ENCODE results near the gene RUSC1.
"Not testable (repeated sequence)": the region's sequence is repeated elsewhere in the genome, so short reads cannot be mapped to it uniquely, and the experiment has no call there.

The RUSC1 gene

DNA sequence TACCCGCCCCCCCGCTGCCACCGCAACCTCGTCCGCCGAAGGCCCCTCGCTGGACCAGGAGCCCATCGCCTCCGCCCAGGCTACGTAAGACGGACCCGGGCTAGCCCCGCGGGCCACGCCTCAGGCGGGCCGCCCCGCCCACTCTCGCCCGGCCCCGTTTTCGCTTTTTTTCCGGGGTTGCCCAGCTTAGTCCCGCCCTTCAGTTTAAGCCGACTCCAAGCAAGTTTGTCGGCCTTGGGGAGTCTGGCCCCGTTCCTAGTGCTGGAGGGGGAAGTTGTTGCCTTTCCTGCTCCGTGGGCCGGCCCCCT is 3.0 kb downstream of the RUSC1 start:
- peak; percentile 95 for DNase-seq

DNA sequence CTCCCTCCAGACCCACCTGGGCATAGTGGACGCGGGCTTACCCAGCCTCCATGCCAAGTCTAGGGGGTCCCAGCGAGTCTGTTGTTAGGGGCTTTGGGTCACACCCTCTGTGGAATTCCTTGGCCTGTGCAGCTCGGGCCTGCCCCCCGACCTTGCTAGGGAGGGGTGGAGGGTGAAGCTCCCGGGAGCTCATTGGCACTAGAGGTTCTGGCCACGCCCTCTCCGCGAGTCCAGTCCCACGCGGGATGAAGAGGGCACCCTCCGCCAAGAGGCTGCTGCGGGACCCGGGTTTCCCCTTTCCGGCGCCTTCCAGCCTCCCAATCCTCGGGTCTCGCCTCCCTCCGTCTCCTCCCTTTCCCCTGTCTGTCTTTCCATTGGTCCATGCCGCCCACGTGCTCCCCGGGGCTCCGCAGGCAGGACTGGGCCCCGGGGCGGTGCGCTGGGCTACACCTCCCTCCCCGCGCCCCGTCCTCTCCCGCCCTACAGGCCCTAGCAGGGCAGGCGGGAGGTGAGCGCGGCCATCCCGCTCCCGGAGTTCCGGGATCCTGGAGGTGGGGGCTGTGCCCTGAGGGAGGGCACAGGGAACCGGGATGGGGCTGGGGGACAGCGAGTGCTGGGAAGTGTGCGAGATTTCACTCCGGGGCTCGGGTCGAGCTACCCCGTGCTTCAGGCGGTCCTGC is 3.5 kb downstream of the RUSC1 start:
- DNase-seq: peak; percentile 97

DNA sequence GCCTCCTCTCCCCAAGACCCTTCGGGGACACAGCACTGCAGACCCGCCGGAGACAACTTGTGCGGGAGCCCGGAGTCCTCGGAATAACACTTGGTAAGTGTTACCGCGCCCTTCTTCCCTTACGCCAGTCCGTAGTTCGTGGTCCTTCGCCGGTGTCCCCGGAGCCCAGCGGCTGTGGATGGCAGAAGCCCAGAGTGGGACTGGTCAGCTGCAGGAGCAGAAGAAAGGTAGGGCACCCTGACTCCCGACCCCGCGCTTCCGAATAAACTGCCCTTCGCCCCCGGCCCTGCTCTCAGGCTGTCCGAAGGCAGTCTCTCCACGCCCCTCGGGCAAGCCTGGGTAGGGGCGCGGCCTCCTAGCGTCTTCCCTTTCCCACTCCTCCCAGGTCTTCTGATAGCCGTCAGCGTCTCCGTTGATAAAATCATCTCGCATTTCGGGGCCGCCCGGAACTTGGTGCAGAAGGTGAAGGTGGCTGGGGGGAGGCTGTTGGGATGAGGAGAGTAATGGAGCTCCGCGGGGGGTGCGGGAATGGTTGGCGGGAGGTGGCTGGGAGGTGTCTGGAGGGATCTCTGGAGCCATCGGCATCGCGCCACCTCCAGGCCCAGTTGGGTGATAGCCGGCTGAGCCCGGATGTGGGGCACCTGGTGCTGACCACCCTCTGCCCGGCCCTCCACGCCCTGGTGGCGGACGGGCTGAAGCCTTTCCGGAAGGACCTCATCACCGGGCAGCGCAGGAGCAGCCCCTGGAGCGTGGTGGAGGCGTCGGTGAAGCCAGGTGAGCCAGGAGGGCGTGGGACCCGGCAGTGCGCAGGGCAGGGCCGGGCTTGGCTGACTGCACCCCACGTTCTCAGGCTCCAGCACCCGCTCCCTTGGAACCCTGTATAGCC is 4.3 kb downstream of the RUSC1 start:
- DNase-seq: no peak

DNA sequence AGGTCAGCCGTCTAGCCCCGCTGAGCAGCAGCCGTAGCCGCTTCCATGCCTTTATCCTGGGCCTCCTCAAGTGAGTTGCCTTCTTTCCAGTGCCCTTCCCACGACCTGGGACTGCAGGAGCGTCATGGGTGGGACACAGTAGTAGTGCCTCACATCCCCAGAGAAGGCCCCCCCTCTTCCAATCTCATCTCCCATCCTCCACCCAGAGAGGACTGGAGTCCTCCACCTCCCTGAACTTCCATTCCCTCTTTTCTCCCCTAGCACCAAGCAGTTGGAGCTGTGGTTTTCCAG is 4.9 kb downstream of the RUSC1 start:
- no peak for DNase-seq

DNA sequence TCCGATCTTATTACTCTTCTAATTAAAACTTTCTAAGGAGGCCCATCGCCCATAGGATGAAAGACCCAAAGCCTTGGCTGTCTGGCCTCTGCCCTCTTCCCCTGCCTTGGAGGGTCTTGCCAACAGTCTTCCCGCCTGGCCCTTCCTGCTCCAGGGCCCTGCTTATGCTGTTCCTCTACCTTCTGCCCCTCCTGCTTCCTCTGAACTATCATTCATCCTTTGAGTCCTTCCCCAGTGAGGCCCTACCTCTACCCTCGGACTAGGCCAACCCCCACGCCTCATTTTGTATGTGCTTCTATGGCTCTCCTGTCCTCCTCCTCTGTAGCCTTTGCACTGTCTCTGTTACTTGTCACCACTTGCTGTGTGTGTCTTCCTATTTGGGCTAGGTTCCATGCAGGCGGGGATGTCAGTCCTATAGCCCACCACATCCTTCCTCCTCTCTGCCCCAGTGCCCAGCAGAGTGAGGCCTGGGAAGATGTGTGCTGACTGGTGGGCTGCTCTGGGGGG is 5.4 kb downstream of the RUSC1 start:
- DNase-seq: no peak

DNA sequence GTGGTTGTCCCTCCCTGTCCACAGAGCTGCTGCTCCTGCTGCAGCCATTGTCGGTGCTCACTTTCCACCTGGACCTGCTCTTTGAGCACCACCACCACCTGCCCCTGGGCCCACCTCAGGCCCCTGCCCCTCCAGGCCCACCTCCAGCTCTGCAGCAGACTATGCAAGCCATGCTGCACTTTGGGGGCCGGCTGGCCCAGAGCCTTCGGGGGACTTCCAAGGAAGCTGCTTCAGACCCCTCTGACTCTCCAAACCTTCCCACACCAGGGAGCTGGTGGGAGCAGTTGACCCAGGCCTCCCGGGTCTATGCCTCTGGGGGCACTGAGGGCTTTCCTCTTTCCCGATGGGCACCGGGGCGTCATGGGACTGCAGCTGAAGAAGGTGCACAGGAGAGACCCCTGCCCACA is 5.9 kb downstream of the RUSC1 start:
- no peak for DNase-seq

DNA sequence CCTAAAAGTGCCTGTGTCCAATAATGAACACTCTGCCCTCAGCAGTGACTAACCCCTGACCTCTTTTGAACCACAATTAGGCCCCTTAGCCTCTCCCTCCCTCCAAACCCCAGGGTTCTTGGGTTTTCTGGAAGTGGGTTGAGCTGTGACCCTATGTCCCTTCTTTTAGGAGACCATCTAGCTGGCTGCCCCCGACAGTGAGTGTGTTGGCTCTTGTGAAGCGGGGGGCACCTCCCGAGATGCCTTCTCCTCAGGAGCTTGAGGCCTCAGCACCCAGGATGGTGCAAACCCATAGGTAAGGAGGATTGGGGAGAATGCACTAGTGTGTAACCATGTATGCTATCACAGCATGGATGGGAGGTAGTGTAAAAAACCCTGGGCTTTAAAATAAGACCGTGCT is 7.3 kb downstream of the RUSC1 start:
- no peak for DNase-seq

DNA sequence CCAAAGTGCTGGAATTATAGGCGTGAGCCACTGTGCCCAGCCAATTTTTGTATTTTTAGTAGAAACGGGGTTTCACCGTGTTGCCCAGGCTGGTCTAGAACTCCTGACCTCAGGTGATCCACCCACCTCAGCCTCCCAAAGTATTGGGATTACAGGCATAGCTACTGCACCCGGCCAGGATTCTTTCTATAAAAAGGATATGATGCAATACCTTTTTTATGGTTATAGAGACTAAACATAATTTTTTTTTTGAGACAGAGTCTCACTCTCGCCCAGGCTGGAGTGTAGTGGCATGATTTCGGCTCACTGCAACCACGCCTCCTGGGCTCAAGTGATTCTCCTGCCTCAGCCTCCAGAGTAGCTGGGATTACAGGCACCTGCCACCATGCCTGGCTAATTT is 8.2 kb downstream of the RUSC1 start:
- DNase-seq: not testable (repeated sequence)

DNA sequence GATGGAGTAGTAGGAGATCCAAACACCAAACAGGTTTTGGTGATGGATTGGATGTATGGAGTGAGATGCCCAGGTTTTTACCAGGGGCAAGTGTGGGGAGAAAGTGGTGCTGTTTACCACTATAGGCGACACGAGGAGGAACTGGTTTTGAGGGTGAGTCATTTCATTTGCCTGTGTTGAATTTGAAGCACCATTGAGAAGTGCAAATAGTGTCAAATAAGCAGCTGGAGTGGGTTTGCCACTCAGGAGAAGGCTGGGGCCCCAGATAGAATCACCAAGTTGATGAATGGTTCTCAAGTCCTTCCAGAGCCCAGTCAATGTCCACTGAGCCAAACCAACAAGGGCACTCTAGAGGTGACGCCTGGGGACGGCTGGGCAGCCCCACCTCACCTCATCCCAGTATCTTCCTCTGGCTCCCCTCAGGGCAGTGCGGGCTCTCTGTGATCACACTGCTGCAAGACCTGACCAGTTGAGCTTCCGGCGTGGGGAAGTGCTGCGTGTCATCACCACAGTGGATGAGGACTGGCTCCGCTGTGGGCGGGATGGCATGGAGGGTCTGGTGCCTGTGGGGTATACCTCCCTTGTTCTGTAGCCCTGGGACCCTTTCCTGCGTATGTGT is 9.4 kb downstream of the RUSC1 start:
- DNase-seq: no peak

DNA sequence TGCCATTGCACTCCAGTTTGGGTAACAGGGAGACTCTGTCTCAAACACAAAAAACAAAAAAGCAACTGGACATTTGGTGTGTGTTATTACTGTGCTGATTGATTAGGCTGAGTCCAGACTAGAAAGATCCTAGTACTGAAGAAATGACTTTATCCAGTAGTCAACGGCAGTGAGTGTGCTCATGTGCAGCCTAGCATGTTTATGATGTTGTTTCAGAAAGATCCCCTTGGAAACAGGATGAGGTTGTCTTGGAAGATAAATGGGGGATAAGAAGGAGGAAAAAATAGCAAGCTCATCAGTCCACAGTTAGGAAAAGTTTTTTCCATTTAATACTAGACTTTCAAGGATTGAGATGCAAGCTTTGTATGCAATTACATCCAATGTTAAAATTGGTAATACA is 14.3 kb downstream of the RUSC1 start:
- DNase-seq: no peak

DNA sequence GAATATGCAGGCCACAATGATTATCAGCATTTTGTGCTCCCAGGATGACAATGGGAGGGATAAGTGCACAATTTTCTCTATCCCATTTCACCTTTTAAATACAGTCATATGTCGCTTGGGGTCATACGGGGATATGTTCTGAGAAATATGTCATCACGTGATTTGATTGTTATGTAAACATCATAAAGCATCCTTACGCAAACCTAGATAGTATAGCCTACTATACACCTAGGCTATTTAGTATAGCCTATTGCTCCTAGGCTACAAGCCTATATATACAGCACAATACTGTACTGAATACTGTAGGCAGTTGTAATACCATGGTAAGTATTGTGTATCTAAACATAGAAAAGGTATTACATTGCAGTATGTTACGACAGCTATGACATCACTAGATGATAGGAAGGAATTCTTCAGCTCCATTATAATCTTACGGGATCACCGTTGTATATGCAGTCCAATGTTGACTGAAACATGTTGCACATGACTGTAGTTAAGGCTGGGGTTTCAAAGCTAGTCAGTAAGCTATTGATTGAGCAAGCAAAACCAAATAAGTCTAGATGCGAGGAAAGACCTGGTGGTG is 18.9 kb downstream of the RUSC1 start:
- no peak for DNase-seq

DNA sequence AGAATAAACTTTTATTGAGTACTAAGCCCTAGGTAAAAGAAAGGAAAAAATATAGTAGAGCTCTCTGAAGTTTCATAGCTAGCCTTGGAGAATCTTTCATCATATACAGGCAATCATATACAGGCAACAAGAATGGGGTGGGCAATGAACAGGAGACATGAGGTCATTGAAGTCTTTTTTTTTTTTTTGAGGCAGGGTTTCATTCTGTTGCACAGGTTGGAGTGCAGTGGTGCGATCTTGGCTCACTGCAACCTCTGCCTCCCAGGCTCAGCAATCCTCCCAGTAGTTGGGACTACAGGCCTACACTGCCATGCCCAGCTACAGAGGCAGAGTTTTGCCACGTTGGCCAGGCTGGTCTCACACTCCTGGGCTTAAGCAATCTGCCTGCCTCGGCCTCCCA is 22.1 kb downstream of the RUSC1 start:
- DNase-seq: no peak

DNA sequence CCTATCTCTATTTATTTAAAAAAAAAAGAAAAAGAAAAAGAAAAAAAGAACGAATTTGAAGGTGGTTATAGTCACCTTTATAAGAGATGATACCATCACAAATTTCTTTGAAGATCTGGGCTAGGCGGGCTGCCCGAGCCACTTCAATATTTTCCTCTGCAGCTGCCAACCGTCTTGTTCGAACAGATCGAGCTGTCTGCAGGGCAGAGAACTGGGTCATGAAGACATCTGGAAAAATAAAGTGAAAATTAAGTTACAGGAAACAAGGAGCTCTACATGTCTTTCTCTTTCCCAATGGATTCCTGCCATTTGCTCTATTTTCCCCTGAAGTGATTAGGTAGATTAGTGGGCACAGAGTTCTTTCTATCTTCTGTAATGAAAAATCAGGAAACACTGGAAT is 31.9 kb downstream of the RUSC1 start:
- DNase-seq: peak; percentile 41

DNA sequence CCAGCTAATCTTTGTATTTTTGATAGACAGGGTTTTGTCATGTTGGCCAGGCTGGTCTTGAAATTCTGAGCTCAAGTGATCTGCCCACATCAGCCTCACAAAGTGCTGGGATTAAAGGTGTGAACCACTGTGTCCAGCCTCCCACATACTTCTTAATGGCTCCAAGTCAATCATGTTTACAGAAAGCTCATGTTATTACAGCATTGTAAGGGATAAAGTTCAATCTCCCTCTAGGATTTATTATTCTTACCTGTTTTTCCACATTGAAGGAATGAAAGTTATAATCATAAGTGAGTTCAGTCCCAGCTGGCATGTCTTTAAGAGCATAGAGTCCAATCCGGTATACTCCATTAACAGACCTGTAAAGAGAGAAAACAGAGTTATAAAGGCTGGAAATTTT is 39.4 kb downstream of the RUSC1 start:
- DNase-seq: no peak

DNA sequence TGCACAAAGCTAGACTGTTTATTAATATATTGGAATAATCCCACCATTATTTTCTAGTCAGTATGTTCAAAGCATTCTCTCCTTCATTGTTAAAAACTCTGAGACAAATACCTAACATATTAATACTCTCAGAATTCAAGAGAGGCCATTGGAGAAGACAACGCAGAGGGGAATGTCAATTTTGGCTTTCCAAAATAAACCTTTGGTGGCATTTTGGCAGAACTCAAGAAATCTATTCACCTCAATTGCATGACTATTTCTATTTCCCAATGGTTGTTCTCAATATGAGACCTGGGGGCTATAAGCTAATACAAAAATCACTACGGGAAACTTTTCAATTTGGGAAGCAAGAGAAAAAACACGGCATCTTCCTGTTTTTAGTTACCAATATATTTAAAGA is 58.5 kb downstream of the RUSC1 start:
- no peak for DNase-seq

DNA sequence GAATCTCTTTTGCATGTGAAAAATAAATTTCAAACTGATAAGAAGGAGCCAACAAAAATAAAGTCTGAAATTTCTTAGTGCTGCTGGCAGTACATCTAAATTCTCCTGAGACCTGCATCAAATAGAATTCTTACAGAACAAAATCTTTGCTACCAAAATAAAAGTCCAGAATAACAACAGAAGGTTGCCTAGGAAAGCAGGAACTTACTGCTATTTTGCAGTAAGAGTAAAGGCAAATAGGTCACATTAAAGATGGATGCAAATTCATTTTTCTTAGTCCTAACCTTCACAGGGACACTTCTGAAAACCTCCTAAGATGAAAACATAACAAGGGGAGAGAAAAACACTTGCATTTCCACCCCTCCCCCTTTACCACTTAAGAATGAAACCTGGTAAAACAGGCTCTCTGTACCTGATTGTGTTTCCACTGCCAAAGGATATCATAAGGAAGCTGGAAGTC is 59.0 kb downstream of the RUSC1 start:
- no peak for DNase-seq

Measured in right hindlimb (tissue), 1 donor.